DMS 273 (cell line): ENCODE results near the gene AAGAB.
A peak's percentile ranks its signal among the peaks of the same experiment; 100 is the strongest.
"Not testable (repeated sequence)": the region's sequence is repeated elsewhere in the genome, so short reads cannot be mapped to it uniquely, and the experiment has no call there.

Experiments
- DNase-seq: peaks from one replicate; lab custom pipeline; 2025; ENCODE audit not compliant: unreplicated experiment; lab: John Stamatoyannopoulos, UW

Gene AAGAB

GRCh38 chr15:67253549-67254237 lies 768 bp downstream of the AAGAB start:
- peak; percentile 51 for DNase-seq

GRCh38 chr15:67253101-67253500 lies 1.4 kb downstream of the AAGAB start:
- DNase-seq, result no peak

- no peak for DNase-seq
These were observed 3.1 kb downstream of the AAGAB start for GRCh38 chr15:67251318-67251717.

GRCh38 chr15:67249830-67250229 lies 4.6 kb downstream of the AAGAB start:
- no peak for DNase-seq

GRCh38 chr15:67248011-67248505 lies 6.4 kb downstream of the AAGAB start:
- DNase-seq, result no peak

- DNase-seq, result not testable (repeated sequence)
These were observed 7.9 kb downstream of the AAGAB start for GRCh38 chr15:67246606-67247005.

GRCh38 chr15:67244971-67245478 lies 9.4 kb downstream of the AAGAB start:
- DNase-seq, result no peak

- DNase-seq, result peak; percentile 10
These were observed 11.8 kb downstream of the AAGAB start for GRCh38 chr15:67242708-67243111.

GRCh38 chr15:67241132-67241855 lies 13.2 kb downstream of the AAGAB start:
- DNase-seq, result no peak

GRCh38 chr15:67240235-67241131 lies 14.0 kb downstream of the AAGAB start:
- peak; percentile 43 for DNase-seq

GRCh38 chr15:67232591-67232990 lies 21.9 kb downstream of the AAGAB start:
- no peak for DNase-seq

- DNase-seq, result no peak
These were observed 24.0 kb downstream of the AAGAB start for GRCh38 chr15:67230504-67230903.

- no peak for DNase-seq
These were observed 26.2 kb downstream of the AAGAB start for GRCh38 chr15:67228286-67228685.

- no peak for DNase-seq
These were observed 26.6 kb downstream of the AAGAB start for GRCh38 chr15:67227846-67228245.

- DNase-seq, result no peak
These were observed 27.0 kb downstream of the AAGAB start for GRCh38 chr15:67227431-67227830.

- no peak for DNase-seq
These were observed 29.1 kb downstream of the AAGAB start for GRCh38 chr15:67225336-67225735.

- DNase-seq, result no peak
These were observed 29.6 kb downstream of the AAGAB start for GRCh38 chr15:67224889-67225288.

- no peak for DNase-seq
These were observed 35.2 kb downstream of the AAGAB start for GRCh38 chr15:67219288-67219687.

GRCh38 chr15:67218428-67218827 lies 36.0 kb downstream of the AAGAB start:
- DNase-seq, result no peak

- DNase-seq, result no peak
These were observed 37.6 kb downstream of the AAGAB start for GRCh38 chr15:67216859-67217258.

- DNase-seq, result no peak
These were observed 39.4 kb downstream of the AAGAB start for GRCh38 chr15:67215102-67215501.
